IPS-18a (cell line): ENCODE measurements around the gene DDX10.

Experiments used
- H3K27ac ChIP-seq: one replicate; pipeline ENCODE4 v1.5.1; 2013; ENCODE audit warnings: low read length
- H3K27me3 ChIP-seq: one replicate; pipeline ENCODE4 v1.6.1; 2013; ENCODE audit warnings: mild to moderate bottlenecking, low read length; ENCODE audit not compliant: control insufficient read depth, insufficient read depth
- H3K36me3 ChIP-seq: one replicate; pipeline ENCODE4 v1.6.1; 2013; ENCODE audit warnings: low read depth, low read length; ENCODE audit not compliant: control insufficient read depth
- H3K4me1 ChIP-seq: one replicate; pipeline ENCODE4 v1.6.1; 2013; ENCODE audit warnings: low read depth, low read length; ENCODE audit not compliant: control insufficient read depth
- H3K4me3 ChIP-seq: one replicate; pipeline ENCODE4 v1.5.1; 2013; ENCODE audit warnings: low read length
- H3K9ac ChIP-seq: one replicate; pipeline ENCODE4 v1.6.1; 2013; ENCODE audit warnings: mild to moderate bottlenecking, low read length, moderate library complexity
- H3K9me3 ChIP-seq: one replicate; pipeline ENCODE4 v1.6.1; 2013; ENCODE audit warnings: low read depth, low read length; ENCODE audit not compliant: control insufficient read depth

DDX10 gene

DNA sequence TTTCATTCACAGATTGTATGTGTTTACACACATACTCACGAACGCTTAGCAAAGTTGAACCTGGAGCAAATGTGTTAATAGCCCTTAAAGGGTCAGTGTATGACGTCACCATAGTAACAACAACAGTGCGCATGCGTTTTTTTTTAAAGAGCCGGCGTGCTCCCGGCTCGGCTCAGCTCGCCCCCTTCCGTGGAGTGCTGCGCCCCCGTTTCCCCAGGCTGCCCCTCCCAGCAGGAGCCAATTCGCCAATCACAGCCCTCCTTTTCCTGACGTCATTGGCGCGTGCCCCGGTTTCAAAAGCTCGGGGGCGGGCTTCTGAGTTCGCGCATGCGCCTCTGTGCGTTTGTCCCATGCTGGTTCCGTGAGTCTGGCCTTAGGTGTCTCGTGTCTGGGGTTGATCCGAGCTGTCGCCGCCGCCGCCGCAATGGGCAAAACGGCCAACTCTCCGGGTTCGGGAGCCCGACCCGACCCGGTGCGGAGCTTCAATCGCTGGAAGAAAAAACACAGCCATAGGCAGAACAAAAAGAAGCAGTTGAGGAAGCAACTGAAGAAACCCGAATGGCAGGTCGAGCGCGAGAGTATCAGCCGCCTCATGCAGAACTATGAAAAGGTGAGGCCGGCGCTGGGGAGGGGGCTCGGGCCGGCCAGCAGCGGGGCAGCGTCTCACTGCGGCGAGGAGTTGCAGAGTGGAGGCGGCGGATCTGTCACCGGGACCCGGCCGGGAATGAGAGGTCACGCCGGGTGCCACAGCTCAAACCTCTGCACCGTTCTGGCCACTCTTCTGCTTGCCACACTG is at the start of gene DDX10:
Gene DDX10 (plus strand): TSS at position 340 of the 796 bp plus-strand sequence. CDS start 85 bp downstream, at position 425.
- Histone ChIP-seq H3K4me1 (peaks cover 3% of the 10 kb centered on the region), H3K27ac (no peak within 1 kb of the TSS), H3K36me3 (no peaks in the 10 kb centered on the region), H3K9me3 (no peaks in the 10 kb centered on the region), H3K4me3 (peak within 1 kb of the TSS; percentile 88), H3K9ac (peak within 1 kb of the TSS; percentile 81), H3K27me3 (no peaks in the 10 kb centered on the region)

DNA sequence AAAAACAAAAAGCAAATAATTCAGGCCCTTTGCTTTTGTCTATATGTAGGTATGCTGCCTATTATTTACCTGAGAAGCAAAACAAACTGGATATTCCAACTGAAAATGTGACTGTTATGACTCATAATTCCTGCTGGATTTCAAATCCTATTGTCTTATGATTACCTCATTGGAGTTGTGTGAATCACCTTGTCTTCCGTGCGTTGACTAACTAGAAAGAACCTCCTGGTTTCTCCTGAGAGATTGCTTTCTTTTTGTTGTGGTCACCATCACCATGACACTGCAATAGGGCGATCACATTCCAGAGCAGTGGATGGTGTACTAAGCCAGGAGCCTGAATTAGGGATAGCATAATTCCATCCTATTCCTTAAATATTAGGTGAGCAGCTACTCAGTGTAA is 48.3 kb upstream of the DDX10 start:
- Histone ChIP-seq H3K27ac (no peak overlapping the region), H3K9me3 (no peaks in the 10 kb centered on the region), H3K9ac (no peak overlapping the region), H3K4me3 (no peak overlapping the region), H3K27me3 (no peaks in the 10 kb centered on the region), H3K36me3 (no peaks in the 10 kb centered on the region), H3K4me1 (no peaks in the 10 kb centered on the region)

DNA sequence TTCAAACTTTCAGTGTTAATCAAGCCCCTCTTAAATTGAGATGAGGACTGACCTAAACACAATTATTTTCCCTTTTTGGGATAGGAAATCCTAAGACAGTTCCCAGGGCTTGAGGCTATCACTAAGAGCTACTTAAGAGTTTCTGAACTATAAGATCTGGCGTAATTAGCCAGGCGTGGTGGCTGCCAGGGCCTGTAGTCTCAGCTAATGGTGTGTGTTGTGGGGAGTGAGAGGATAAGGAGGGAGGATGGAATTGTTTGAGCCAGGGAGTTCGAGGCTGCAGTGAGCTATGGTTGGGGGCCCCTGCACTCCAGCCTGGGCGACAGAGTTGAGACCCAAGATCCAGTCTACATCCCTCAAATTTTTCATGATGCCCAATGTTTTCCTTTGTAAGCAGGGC is 47.8 kb upstream of the DDX10 start:
- H3K27ac ChIP-seq, result no peak overlapping the region

DNA sequence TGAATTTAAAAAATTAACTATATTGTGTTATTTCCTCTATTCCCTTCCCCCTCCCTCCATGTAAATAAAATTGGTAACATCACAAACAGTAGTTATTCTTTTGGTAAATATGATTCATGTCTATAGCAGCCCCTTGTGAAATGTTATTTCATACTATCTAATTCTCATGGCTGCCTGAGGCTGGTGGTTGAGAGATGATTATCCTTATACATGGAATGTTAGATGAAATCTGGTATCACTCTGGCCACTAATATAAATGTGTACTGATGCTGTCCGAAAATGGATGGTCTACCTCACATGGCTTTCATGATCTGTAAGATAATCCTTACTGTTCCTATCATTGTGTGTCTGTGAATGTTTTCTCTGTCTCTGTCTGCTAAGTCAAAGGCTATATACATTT is 46.3 kb upstream of the DDX10 start:
- H3K4me3 ChIP-seq, result no peak overlapping the region
- H3K9ac ChIP-seq, result no peak overlapping the region
- no peaks in the 10 kb centered on the region for H3K36me3 ChIP-seq
- no peak overlapping the region for H3K27ac ChIP-seq
- no peaks in the 10 kb centered on the region for H3K9me3 ChIP-seq
- no peaks in the 10 kb centered on the region for H3K27me3 ChIP-seq
- H3K4me1 ChIP-seq, result no peaks in the 10 kb centered on the region

More for the DNA sequence above, 47.8 kb upstream of the DDX10 start:
- H3K9ac ChIP-seq, result no peak overlapping the region
- no peak overlapping the region for H3K4me3 ChIP-seq
- H3K36me3 ChIP-seq, result no peaks in the 10 kb centered on the region
- H3K9me3 ChIP-seq, result no peaks in the 10 kb centered on the region
- no peaks in the 10 kb centered on the region for H3K27me3 ChIP-seq
- no peaks in the 10 kb centered on the region for H3K4me1 ChIP-seq

DNA sequence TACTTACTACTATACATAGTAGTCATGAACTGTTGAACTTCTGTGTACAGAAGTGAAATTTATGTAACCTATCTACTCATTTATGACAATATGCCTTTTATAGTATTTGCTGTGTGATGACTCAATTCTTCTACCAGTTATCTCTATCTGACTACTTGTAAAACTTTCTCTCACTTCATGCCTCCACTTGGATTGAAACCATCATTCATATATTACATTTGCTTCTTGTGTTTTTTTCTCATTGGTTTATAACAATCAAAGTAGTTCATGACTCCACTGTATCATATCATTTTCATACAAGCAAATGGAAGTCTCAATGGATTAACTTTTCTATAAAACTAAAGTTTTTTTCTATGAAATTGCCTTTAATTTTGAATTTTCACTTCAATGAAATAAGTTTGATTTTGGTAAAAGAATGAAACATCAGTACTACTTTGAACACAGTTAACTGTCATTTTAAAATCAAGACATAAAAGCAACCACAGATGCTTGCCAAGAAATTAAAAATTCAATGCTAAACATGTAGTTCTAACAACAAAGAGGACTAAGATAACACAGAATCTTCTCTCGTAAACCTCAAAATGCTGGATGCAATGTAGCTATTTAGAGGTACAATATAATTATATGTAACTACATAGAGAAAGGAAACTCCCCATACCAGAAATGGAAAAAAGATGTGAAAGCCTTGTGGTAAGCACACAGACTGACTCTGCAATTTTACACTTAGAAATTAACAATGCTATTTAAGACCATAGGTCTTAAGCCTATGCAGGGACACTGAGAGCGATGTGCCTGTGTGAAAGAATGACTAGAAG is 43.7 kb upstream of the DDX10 start:
- no peaks in the 10 kb centered on the region for H3K9me3 ChIP-seq
- no peaks in the 10 kb centered on the region for H3K36me3 ChIP-seq
- no peak overlapping the region for H3K9ac ChIP-seq
- H3K27ac ChIP-seq, result no peak overlapping the region
- no peaks in the 10 kb centered on the region for H3K4me1 ChIP-seq
- no peaks in the 10 kb centered on the region for H3K27me3 ChIP-seq
- H3K4me3 ChIP-seq, result no peak overlapping the region

DNA sequence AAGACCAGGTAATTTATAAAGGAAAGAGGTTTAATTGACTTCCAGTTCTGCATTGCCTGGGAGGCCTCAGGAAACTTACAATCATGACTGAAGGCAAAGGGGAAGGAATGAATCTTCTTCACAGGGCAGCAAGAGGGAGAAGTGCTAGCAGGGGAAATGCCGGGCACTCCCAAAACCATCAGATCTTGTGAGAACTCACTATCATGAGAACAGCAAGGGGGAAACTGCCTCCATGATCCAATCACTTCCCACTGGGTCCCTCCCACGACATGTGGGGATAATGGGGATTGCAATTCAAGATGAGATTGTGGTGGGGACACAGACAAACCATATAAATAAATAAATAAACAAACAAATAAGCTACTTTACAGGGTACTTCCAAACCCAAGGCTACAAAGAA is 42.5 kb upstream of the DDX10 start:
- no peaks in the 10 kb centered on the region for H3K27me3 ChIP-seq
- no peaks in the 10 kb centered on the region for H3K4me1 ChIP-seq
- no peak overlapping the region for H3K9ac ChIP-seq
- no peak overlapping the region for H3K4me3 ChIP-seq
- H3K27ac ChIP-seq, result no peak overlapping the region
- no peaks in the 10 kb centered on the region for H3K9me3 ChIP-seq
- no peaks in the 10 kb centered on the region for H3K36me3 ChIP-seq

DNA sequence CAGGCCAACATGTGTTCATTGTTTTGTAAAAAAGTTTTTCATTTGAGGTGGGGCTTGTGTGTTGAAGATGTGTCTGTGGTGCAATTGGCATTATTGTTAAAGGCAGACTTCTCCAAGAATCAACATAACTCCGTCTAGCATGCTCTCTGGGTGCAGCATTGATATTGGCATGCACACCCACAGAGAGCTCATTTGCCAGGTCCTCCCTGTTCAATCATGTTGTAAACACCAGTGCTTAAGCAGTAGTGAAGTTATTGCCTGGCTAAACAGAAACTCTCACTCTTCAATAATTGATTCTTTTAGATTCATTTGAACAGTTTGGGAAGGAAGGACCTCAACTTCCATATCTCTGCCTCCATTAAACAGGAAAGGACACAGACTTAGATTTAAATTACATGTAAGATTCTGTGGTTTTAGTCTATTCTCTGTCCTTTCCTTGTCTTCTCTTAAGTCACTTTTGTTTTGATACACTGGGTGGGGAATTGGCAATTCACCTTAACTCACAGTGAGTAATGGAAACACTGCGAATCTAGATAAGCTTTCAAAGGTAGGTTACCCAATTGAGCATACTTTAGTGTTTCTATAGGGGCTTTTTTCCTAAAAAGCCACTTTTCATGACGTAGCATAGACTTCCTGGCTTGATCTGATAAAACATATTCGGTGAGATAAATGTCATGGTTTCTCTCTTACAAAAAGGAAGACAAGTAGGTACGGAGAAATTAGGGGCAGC is 40.5 kb upstream of the DDX10 start:
- no peak overlapping the region for H3K9ac ChIP-seq
- no peak overlapping the region for H3K4me3 ChIP-seq
- H3K27me3 ChIP-seq, result no peaks in the 10 kb centered on the region
- no peaks in the 10 kb centered on the region for H3K36me3 ChIP-seq
- no peaks in the 10 kb centered on the region for H3K9me3 ChIP-seq
- no peaks in the 10 kb centered on the region for H3K4me1 ChIP-seq
- H3K27ac ChIP-seq, result no peak overlapping the region

DNA sequence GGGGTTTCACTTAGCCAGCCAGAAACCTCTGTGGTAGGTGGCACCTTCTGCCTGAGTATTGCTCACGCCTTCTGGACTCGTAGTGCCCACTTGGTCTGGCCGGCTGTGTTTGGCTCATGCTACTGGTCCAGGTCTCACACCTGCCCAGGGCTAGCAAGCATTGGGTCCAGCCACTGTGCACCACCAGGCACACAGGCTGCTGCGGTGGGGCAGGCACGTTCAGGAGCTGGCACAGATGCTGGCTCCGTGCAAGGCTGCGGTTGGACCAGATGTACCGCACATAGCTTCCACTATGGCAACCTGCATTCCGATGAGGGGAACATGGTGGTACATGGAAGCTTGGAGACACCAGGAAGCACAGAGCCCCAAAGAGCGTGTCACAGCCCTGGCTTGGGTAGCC is 36.5 kb upstream of the DDX10 start:
- no peaks in the 10 kb centered on the region for H3K27me3 ChIP-seq
- H3K4me1 ChIP-seq, result peaks cover 11% of the 10 kb centered on the region
- no peaks in the 10 kb centered on the region for H3K36me3 ChIP-seq
- no peak overlapping the region for H3K4me3 ChIP-seq
- H3K27ac ChIP-seq, result no peak overlapping the region
- H3K9me3 ChIP-seq, result no peaks in the 10 kb centered on the region
- H3K9ac ChIP-seq, result no peak overlapping the region

DNA sequence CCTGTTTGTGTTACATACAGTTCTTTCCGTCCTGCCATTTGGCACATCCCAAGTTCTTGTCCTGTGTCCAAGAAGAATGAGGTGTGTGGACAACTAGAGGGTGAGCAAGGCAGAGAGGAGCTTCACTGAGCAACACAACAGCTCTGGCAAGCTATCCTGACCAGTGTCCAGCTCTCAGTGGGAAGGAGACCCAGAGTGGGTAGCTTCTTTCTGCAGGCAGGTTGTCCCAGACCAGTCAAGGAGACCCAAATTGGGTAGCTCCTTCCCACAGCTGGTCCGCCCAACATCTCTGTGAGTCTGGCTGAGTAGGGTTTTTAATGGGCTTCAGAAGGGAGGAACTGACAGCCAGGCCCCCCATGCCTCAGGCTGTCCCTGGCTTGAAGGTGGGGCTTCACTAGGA is 36.1 kb upstream of the DDX10 start:
- H3K9me3 ChIP-seq, result no peaks in the 10 kb centered on the region

DNA sequence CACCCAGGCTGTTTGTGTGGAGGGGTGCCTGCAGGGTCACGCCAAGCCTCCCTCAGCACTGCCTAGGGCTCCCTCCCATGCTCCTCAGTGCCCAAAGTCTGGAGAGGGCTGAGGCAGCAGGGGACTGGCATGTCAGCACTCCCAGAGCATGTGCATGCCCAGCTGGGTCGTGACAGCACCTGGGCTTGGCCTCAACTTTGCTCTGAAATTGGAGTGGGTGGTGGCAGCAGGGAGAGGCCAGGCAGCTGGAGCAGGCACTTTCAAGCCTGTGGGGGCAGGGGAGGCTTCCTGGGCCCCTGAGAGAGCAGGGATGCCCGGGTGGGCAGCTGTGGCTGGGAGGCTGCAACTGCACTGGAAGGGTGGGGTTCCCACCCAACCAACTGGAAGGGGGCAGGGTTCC is 35.6 kb upstream of the DDX10 start:
- H3K9me3 ChIP-seq, result no peaks in the 10 kb centered on the region

More for the DNA sequence above, 36.1 kb upstream of the DDX10 start:
- Histone ChIP-seq H3K27ac (no peak overlapping the region), H3K36me3 (no peaks in the 10 kb centered on the region), H3K4me3 (no peak overlapping the region), H3K9ac (no peak overlapping the region), H3K27me3 (no peaks in the 10 kb centered on the region), H3K4me1 (peaks cover 11% of the 10 kb centered on the region)

DNA sequence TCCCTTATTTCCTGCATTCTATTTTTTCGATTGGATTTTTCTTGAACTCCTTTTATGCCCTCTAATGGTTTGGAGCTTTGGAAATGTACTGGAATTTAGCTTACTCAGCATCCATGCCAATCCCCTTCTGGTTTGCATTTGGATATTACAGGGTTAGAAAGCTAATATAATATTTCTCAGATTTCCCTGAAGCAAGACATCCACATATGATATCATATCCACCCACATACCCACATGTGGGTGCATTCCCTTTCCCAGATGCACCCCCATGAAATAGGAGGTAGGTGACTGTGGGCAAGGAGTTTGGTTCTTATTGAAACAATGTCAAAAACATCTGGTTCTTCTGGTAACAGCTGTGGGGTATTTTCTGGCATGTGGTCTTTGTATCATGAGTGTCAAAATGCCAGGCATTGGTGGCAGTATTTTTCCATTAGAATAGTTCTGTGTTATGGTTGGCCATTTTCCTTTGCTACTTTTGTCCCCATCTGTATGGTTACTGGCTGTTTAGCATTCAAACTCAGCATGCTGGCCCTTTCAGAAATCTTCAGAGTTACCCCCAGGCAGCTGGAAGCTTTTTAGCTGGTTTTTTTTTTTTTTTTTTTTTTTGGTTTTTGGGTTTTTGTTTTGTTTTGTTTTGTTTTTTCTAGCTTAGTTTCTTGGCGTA is 32.7 kb upstream of the DDX10 start:
- Histone ChIP-seq H3K27ac (no peak overlapping the region), H3K4me3 (no peak overlapping the region), H3K9me3 (no peaks in the 10 kb centered on the region), H3K4me1 (peaks cover 11% of the 10 kb centered on the region), H3K9ac (no peak overlapping the region), H3K27me3 (no peaks in the 10 kb centered on the region), H3K36me3 (no peaks in the 10 kb centered on the region)

More for the DNA sequence above, 35.6 kb upstream of the DDX10 start:
- H3K4me1 ChIP-seq, result peaks cover 11% of the 10 kb centered on the region
- no peak overlapping the region for H3K4me3 ChIP-seq
- H3K9ac ChIP-seq, result no peak overlapping the region
- H3K27ac ChIP-seq, result no peak overlapping the region
- H3K36me3 ChIP-seq, result no peaks in the 10 kb centered on the region
- H3K27me3 ChIP-seq, result no peaks in the 10 kb centered on the region
